Stomach (tissue), 4 donors: ENCODE measurements around the gene CXCR2.

ENCODE experiments used
- EP300 ChIP-seq: sonication (generic); formaldehyde crosslinking; IDR thresholded peaks from one replicate; pipeline ENCODE4 v1.6.1; 2017; ENCODE audit warnings: antibody characterized with exemption
- POLR2A ChIP-seq, 4 donors: fragments of 450-650 bp; IDR thresholded peaks; one replicate each; pipeline ENCODE4 v1.6.1; 2016; ENCODE audit warnings: antibody characterized with exemption in 4 of 4, control low read depth in 2 of 4, mild to moderate bottlenecking in 1 of 4, moderate library complexity in 1 of 4
- POLR2AphosphoS5 ChIP-seq, 3 donors: sonication (generic); formaldehyde crosslinking; IDR thresholded peaks; one replicate each; pipeline ENCODE4 v1.6.1; 2016; ENCODE audit warnings: antibody characterized with exemption in 3 of 3
- TF ChIP-seq, protein P1 (sequence below), 7 experiments: fragments of 450-650 bp in 4 of 7; fragments of 200-600 bp in 3 of 7; sonication (generic) in 3 of 7; IDR thresholded peaks; one replicate each; pipeline ENCODE4 v1.5.1; 2016 to 2019; ENCODE audit warnings: antibody characterized with exemption in 7 of 7, control low read depth in 2 of 7, mild to moderate bottlenecking in 1 of 7

DNA sequence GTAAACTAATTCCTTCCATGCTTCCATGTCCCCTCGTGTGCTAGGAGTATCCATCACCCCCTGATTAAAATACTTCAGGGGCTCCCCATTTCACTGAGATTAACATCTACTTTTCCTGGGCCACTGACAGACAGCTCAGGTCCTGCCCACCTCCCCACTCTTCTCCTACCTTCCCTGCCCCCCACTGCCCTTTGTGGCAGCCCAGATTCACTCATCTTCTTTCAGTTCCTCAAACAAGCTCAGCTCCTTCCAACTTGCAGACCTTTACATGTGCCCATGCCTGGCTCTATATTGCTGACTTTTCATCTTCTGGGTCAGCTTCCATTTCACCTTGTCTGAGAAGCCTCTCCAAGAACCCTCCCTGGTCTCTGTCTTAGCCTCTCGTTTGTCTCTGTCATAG, 44.8 kb upstream of the CXCR2 start:
- TF ChIP-seq, protein P1, sequence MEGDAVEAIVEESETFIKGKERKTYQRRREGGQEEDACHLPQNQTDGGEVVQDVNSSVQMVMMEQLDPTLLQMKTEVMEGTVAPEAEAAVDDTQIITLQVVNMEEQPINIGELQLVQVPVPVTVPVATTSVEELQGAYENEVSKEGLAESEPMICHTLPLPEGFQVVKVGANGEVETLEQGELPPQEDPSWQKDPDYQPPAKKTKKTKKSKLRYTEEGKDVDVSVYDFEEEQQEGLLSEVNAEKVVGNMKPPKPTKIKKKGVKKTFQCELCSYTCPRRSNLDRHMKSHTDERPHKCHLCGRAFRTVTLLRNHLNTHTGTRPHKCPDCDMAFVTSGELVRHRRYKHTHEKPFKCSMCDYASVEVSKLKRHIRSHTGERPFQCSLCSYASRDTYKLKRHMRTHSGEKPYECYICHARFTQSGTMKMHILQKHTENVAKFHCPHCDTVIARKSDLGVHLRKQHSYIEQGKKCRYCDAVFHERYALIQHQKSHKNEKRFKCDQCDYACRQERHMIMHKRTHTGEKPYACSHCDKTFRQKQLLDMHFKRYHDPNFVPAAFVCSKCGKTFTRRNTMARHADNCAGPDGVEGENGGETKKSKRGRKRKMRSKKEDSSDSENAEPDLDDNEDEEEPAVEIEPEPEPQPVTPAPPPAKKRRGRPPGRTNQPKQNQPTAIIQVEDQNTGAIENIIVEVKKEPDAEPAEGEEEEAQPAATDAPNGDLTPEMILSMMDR (IDR thresholded peaks at IDR 0.05), result no peak
- TF ChIP-seq POLR2AphosphoS5 (IDR thresholded peaks at IDR 0.05) (no peak), POLR2A (IDR thresholded peaks at IDR 0.05) (no peak), EP300 (no peak)
